ENCODE results near the gene AKT1. TPM values are rescaled to one million over a fixed set of nuclear protein-coding genes. Genes with fewer than 3 reads are reported as not detected.

AKT1 gene
- total and polyA plus RNA-seq, 2 of the 13 experiments (the other 11 are each of a cell fraction or from before 2014, with no cell fraction given) = 96.2 to 116 TPM

DNA sequence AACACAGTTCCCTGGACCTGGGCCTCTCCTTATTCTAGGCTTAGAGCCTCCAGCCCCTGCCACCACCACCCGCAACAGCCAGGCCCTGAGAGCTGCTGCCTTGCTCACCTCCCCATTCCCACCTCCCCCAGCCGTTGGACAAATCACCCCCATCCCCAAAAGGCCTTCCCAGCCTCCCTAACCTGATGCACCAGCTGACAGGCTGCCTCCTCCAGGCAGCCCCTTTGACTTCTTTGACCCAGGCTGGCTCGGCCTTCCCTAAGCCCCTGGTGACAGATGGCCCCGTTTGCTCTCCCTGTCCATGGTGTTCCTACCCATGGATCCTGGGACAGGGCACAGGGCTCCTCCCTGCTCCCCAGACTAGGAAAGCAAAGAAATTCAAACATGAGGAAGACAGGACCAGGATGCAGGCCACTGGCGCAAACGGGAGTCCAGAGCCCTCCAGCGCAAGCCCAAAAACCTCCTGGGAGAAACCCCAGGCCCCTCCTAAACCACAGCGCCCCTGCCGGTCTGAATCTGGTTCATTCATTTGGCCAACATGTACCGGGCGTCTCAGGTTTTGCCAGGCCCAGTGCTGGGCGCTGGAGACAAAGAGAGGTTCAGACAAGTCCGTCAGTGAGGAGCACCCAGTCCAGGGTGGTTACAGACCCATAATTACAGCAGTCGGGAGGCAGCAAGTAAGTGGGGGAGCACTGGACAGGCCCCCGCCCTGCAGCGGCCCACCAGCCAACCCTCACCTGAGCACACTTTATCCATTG lies 2.4 kb downstream of the AKT1 start (continued):
- TF ChIP-seq, protein P1, sequence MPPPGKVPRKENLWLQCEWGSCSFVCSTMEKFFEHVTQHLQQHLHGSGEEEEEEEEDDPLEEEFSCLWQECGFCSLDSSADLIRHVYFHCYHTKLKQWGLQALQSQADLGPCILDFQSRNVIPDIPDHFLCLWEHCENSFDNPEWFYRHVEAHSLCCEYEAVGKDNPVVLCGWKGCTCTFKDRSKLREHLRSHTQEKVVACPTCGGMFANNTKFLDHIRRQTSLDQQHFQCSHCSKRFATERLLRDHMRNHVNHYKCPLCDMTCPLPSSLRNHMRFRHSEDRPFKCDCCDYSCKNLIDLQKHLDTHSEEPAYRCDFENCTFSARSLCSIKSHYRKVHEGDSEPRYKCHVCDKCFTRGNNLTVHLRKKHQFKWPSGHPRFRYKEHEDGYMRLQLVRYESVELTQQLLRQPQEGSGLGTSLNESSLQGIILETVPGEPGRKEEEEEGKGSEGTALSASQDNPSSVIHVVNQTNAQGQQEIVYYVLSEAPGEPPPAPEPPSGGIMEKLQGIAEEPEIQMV (CRISPR knock-in tag; IDR thresholded peaks at IDR 0.05; ENCODE audit: low read depth) = no peak
- no peak for TF ChIP-seq ZKSCAN8 (CRISPR knock-in tag; IDR thresholded peaks at IDR 0.05; ENCODE audit: borderline replicate concordance)

DNA sequence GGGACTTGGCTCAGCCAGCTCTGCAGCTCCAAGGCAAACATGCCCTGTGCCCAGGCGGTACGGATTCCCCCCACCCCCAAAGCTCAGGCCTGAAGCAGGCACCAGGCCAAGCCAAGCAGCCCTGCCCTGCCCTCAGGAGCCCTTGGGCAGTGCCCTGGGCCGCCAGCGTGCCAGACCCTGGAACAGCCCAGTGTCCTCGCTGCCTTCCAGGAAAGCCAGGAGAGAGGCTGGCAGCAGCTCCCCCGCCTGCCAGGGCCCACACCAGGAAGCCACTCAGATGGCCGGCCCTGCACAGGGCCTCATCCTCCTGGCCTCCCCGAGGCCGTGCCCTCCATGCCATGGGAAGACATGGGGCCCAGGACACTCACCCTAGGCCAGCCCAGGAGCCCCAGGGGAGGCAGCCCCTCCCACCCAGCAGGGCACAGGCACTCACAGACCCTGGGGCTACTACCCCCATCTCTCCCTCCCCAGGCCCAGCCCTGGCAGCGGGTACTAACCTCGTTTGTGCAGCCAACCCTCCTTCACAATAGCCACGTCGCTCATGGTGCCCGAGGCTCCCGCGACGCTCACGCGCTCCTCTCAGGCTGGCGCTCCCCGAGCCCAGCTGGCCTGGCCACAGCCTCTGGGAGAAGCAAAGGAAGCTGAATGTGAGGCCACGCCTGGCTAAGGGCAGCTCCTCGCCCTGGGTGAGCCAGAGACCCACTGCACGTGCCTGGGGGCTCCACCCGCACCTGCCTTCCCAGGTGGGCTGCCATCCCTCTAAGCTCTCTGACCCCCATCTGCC lies 3.3 kb downstream of the AKT1 start:
- H3K27me3 ChIP-seq (ENCODE audit: control insufficient read depth in 1 of 2, insufficient read depth in 2 of 2, low read length in 2 of 2) = no peaks in the 10 kb centered on the region
- H3K4me3 ChIP-seq (replicated peaks in 1 of 3; ENCODE audit: insufficient read depth in 1 of 3, low read depth in 2 of 3, low read length in 3 of 3) = no peak overlapping the region
- CTCF ChIA-PET (ENCODE audit: low intra/inter-chr PET ratio, low total read pairs) = no interaction called here
- H3K79me2 ChIP-seq (ENCODE audit: insufficient read depth, low read length) = peaks cover 26% of the 10 kb centered on the region
- peaks cover 48% of the 10 kb centered on the region for H3K4me1 ChIP-seq (ENCODE audit: insufficient read depth, low read length)
- no peak for DNase-seq (ENCODE audit: low spot score)
- H3K27ac ChIP-seq (ENCODE audit: extremely low read length, insufficient read depth, low read length) = no peak overlapping the region
- no TSS peak for BruUV-seq (replicated peaks)
- 97% methylated on average over 14 of the region's 25 CpGs for WGBS (ENCODE audit: low lambda C conversion rate)
- no peaks in the 10 kb centered on the region for H3K9me3 ChIP-seq (ENCODE audit: low read length)
- intact Hi-C loops (cut with micrococcal nuclease; ENCODE audit: unreplicated experiment) (no loop called here), in situ Hi-C loops (cut with HindIII; ENCODE audit: extremely low pct_ligation_motif_present, low pct_unique_long_range_greater_than_20kb) (no loop called here)
- no peak overlapping the region for H3K4me2 ChIP-seq (ENCODE audit: low read depth, low read length)
- peaks cover 17% of the 10 kb centered on the region for H4K20me1 ChIP-seq (ENCODE audit: insufficient read depth, low read length)
- peak overlapping the region; percentile 86; the same call in 1 of the 2 replicates for H3K9ac ChIP-seq (ENCODE audit: insufficient read depth, low read depth, low read length)
- no peak for FAIRE-seq
- H2AFZ ChIP-seq (ENCODE audit: low read length) = no peak overlapping the region
- ATAC-seq = no peak
- H3K36me3 ChIP-seq (replicated peaks in 1 of 2; ENCODE audit: control insufficient read depth in 1 of 2, insufficient read depth in 2 of 2, low read length in 2 of 2) = peaks cover 14 to 25% of the 10 kb centered on the region in 2 experiments; a peak in 3 of 5 replicates
- POLR2A ChIA-PET = no interaction called here
- TF ChIP-seq ERF (CRISPR knock-in tag; IDR thresholded peaks at IDR 0.05) (no peak), HNRNPL (IDR thresholded peaks at IDR 0.05; ENCODE audit: low read depth, low read length) (0 out of 2 replicates have a peak, but pooled peaks have one; percentile 60), GTF3A (CRISPR knock-in tag; conservative IDR thresholded peaks at IDR 0.05) (no peak), CEBPB (IDR thresholded peaks at IDR 0.05; ENCODE audit: borderline replicate concordance, low read depth, low read length) (no peak), RBFOX2 (IDR thresholded peaks at IDR 0.05; ENCODE audit: low read depth, low read length) (peak; percentile 65)
- TF ChIP-seq, protein P2, sequence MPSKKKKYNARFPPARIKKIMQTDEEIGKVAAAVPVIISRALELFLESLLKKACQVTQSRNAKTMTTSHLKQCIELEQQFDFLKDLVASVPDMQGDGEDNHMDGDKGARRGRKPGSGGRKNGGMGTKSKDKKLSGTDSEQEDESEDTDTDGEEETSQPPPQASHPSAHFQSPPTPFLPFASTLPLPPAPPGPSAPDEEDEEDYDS (CRISPR knock-in tag; IDR thresholded peaks at IDR 0.05) = no peak
- TF ChIP-seq, protein P3, sequence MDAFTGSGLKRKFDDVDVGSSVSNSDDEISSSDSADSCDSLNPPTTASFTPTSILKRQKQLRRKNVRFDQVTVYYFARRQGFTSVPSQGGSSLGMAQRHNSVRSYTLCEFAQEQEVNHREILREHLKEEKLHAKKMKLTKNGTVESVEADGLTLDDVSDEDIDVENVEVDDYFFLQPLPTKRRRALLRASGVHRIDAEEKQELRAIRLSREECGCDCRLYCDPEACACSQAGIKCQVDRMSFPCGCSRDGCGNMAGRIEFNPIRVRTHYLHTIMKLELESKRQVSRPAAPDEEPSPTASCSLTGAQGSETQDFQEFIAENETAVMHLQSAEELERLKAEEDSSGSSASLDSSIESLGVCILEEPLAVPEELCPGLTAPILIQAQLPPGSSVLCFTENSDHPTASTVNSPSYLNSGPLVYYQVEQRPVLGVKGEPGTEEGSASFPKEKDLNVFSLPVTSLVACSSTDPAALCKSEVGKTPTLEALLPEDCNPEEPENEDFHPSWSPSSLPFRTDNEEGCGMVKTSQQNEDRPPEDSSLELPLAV (CRISPR knock-in tag; conservative IDR thresholded peaks at IDR 0.05; ENCODE audit: low read depth) = no peak
- TF ChIP-seq, protein P4, sequence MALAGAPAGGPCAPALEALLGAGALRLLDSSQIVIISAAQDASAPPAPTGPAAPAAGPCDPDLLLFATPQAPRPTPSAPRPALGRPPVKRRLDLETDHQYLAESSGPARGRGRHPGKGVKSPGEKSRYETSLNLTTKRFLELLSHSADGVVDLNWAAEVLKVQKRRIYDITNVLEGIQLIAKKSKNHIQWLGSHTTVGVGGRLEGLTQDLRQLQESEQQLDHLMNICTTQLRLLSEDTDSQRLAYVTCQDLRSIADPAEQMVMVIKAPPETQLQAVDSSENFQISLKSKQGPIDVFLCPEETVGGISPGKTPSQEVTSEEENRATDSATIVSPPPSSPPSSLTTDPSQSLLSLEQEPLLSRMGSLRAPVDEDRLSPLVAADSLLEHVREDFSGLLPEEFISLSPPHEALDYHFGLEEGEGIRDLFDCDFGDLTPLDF (CRISPR knock-in tag; IDR thresholded peaks at IDR 0.05) = no peak
- TF ChIP-seq, protein P5, sequence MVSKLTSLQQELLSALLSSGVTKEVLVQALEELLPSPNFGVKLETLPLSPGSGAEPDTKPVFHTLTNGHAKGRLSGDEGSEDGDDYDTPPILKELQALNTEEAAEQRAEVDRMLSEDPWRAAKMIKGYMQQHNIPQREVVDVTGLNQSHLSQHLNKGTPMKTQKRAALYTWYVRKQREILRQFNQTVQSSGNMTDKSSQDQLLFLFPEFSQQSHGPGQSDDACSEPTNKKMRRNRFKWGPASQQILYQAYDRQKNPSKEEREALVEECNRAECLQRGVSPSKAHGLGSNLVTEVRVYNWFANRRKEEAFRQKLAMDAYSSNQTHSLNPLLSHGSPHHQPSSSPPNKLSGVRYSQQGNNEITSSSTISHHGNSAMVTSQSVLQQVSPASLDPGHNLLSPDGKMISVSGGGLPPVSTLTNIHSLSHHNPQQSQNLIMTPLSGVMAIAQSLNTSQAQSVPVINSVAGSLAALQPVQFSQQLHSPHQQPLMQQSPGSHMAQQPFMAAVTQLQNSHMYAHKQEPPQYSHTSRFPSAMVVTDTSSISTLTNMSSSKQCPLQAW (CRISPR knock-in tag; IDR thresholded peaks at IDR 0.05) = no peak
- TF ChIP-seq, protein P6, sequence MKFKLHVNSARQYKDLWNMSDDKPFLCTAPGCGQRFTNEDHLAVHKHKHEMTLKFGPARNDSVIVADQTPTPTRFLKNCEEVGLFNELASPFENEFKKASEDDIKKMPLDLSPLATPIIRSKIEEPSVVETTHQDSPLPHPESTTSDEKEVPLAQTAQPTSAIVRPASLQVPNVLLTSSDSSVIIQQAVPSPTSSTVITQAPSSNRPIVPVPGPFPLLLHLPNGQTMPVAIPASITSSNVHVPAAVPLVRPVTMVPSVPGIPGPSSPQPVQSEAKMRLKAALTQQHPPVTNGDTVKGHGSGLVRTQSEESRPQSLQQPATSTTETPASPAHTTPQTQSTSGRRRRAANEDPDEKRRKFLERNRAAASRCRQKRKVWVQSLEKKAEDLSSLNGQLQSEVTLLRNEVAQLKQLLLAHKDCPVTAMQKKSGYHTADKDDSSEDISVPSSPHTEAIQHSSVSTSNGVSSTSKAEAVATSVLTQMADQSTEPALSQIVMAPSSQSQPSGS (CRISPR knock-in tag; IDR thresholded peaks at IDR 0.05) = no peak
